Measurements from ENCODE around the gene KRTAP4-9. TPM values are rescaled to one million over a fixed set of nuclear protein-coding genes. Genes with fewer than 3 reads are reported as not detected.
"Not testable (repeated sequence)": the region's sequence is repeated elsewhere in the genome, so short reads cannot be mapped to it uniquely, and the experiment has no call there.

KRTAP4-9 gene
- not detected for total RNA-seq

- H3K4me3 ChIP-seq (ENCODE audit: low read length in 3 of 3); H3K9ac ChIP-seq (ENCODE audit: low read depth in 1 of 3, low read length in 3 of 3); H3K36me3 ChIP-seq (ENCODE audit: control insufficient read depth in 3 of 3, insufficient read depth in 3 of 3, low read length in 3 of 3); H3K27me3 ChIP-seq (ENCODE audit: control insufficient read depth in 3 of 3, insufficient read depth in 3 of 3, low read length in 3 of 3); H3K4me1 ChIP-seq (ENCODE audit: control insufficient read depth in 3 of 3, insufficient read depth in 3 of 3, low read length in 3 of 3); H3K9me3 ChIP-seq (ENCODE audit: control insufficient read depth in 3 of 3, low read length in 3 of 3); H3K27ac ChIP-seq (ENCODE audit: low read depth, low read length): not testable (repeated sequence)
Measured at GRCh38 chr17:41105347-41105746, at the start of gene KRTAP4-9. Gene KRTAP4-9, plus strand, starts transcription at chr17:41105389. Its CDS starts 0 bp downstream, at chr17:41105389.

- H3K27ac ChIP-seq (ENCODE audit: low read depth, low read length), result no peak overlapping the region
- peaks cover 0 to 5% (median 0%) of the 10 kb centered on the region in 3 donors for H3K9me3 ChIP-seq (ENCODE audit: control insufficient read depth in 3 of 3, low read length in 3 of 3)
- H3K4me3 ChIP-seq (ENCODE audit: low read length in 3 of 3), result no peak overlapping the region
- no peaks in the 10 kb centered on the region for H3K4me1 ChIP-seq (ENCODE audit: control insufficient read depth in 3 of 3, insufficient read depth in 3 of 3, low read length in 3 of 3)
- H3K36me3 ChIP-seq (ENCODE audit: control insufficient read depth in 3 of 3, insufficient read depth in 3 of 3, low read length in 3 of 3), result no peaks in the 10 kb centered on the region
- H3K27me3 ChIP-seq (ENCODE audit: control insufficient read depth in 3 of 3, insufficient read depth in 3 of 3, low read length in 3 of 3), result peaks cover 7 to 15% (median 14%) of the 10 kb centered on the region in 3 donors
- H3K9ac ChIP-seq (ENCODE audit: low read depth in 1 of 3, low read length in 3 of 3), result no peak overlapping the region
Measured at GRCh38 chr17:41057547-41057946, 47.6 kb upstream of the KRTAP4-9 start.

GRCh38 chr17:41058741-41059140 lies 46.4 kb upstream of the KRTAP4-9 start:
- no peak overlapping the region for H3K4me3 ChIP-seq (ENCODE audit: low read length in 3 of 3)
- peaks cover 8 to 17% (median 14%) of the 10 kb centered on the region in 3 donors for H3K27me3 ChIP-seq (ENCODE audit: control insufficient read depth in 3 of 3, insufficient read depth in 3 of 3, low read length in 3 of 3)
- no peak overlapping the region for H3K9ac ChIP-seq (ENCODE audit: low read depth in 1 of 3, low read length in 3 of 3)
- H3K36me3 ChIP-seq (ENCODE audit: control insufficient read depth in 3 of 3, insufficient read depth in 3 of 3, low read length in 3 of 3), result no peaks in the 10 kb centered on the region
- no peak overlapping the region for H3K27ac ChIP-seq (ENCODE audit: low read depth, low read length)
- no peaks in the 10 kb centered on the region for H3K9me3 ChIP-seq (ENCODE audit: control insufficient read depth in 3 of 3, low read length in 3 of 3)
- H3K4me1 ChIP-seq (ENCODE audit: control insufficient read depth in 3 of 3, insufficient read depth in 3 of 3, low read length in 3 of 3), result no peaks in the 10 kb centered on the region

- not testable (repeated sequence) for H3K27ac ChIP-seq (ENCODE audit: low read depth, low read length); H3K4me1 ChIP-seq (ENCODE audit: control insufficient read depth in 3 of 3, insufficient read depth in 3 of 3, low read length in 3 of 3); H3K9me3 ChIP-seq (ENCODE audit: control insufficient read depth in 3 of 3, low read length in 3 of 3); H3K9ac ChIP-seq (ENCODE audit: low read depth in 1 of 3, low read length in 3 of 3); H3K4me3 ChIP-seq (ENCODE audit: low read length in 3 of 3); H3K36me3 ChIP-seq (ENCODE audit: control insufficient read depth in 3 of 3, insufficient read depth in 3 of 3, low read length in 3 of 3)
- H3K27me3 ChIP-seq (ENCODE audit: control insufficient read depth in 3 of 3, insufficient read depth in 3 of 3, low read length in 3 of 3), result peaks cover 11 to 19% (median 12%) of the 10 kb centered on the region in 3 donors
Measured at GRCh38 chr17:41059276-41060051, 45.7 kb upstream of the KRTAP4-9 start.

GRCh38 chr17:41060052-41060604 lies 45.1 kb upstream of the KRTAP4-9 start, which contains the start of gene KRTAP2-3:
Gene KRTAP2-3, minus strand, starts transcription at chr17:41060114. Its CDS starts 64 bp downstream, at chr17:41060050.
- no peak within 1 kb of the TSS for H3K27ac ChIP-seq (ENCODE audit: low read depth, low read length)
- no peaks in the 10 kb centered on the region for H3K4me1 ChIP-seq (ENCODE audit: control insufficient read depth in 3 of 3, insufficient read depth in 3 of 3, low read length in 3 of 3)
- no peaks in the 10 kb centered on the region for H3K36me3 ChIP-seq (ENCODE audit: control insufficient read depth in 3 of 3, insufficient read depth in 3 of 3, low read length in 3 of 3)
- H3K9ac ChIP-seq (ENCODE audit: low read depth in 1 of 3, low read length in 3 of 3), result no peak within 1 kb of the TSS
- no peak within 1 kb of the TSS for H3K4me3 ChIP-seq (ENCODE audit: low read length in 3 of 3)
- no peaks in the 10 kb centered on the region for H3K9me3 ChIP-seq (ENCODE audit: control insufficient read depth in 3 of 3, low read length in 3 of 3)
- peaks cover 11 to 22% (median 13%) of the 10 kb centered on the region in 3 donors for H3K27me3 ChIP-seq (ENCODE audit: control insufficient read depth in 3 of 3, insufficient read depth in 3 of 3, low read length in 3 of 3)

- Histone ChIP-seq H3K27ac (ENCODE audit: low read depth, low read length) (no peak overlapping the region), H3K27me3 (ENCODE audit: control insufficient read depth in 3 of 3, insufficient read depth in 3 of 3, low read length in 3 of 3) (peaks cover 11 to 22% (median 16%) of the 10 kb centered on the region in 3 donors), H3K36me3 (ENCODE audit: control insufficient read depth in 3 of 3, insufficient read depth in 3 of 3, low read length in 3 of 3) (no peaks in the 10 kb centered on the region), H3K4me1 (ENCODE audit: control insufficient read depth in 3 of 3, insufficient read depth in 3 of 3, low read length in 3 of 3) (no peaks in the 10 kb centered on the region), H3K9ac (ENCODE audit: low read depth in 1 of 3, low read length in 3 of 3) (no peak overlapping the region), H3K9me3 (ENCODE audit: control insufficient read depth in 3 of 3, low read length in 3 of 3) (no peaks in the 10 kb centered on the region), H3K4me3 (ENCODE audit: low read length in 3 of 3) (no peak overlapping the region)
Measured at GRCh38 chr17:41061964-41062363, 43.2 kb upstream of the KRTAP4-9 start.

GRCh38 chr17:41063449-41063848 lies 41.7 kb upstream of the KRTAP4-9 start:
- H3K4me1 ChIP-seq (ENCODE audit: control insufficient read depth in 3 of 3, insufficient read depth in 3 of 3, low read length in 3 of 3), result no peaks in the 10 kb centered on the region
- peaks cover 11 to 22% (median 15%) of the 10 kb centered on the region in 3 donors for H3K27me3 ChIP-seq (ENCODE audit: control insufficient read depth in 3 of 3, insufficient read depth in 3 of 3, low read length in 3 of 3)
- H3K9ac ChIP-seq (ENCODE audit: low read depth in 1 of 3, low read length in 3 of 3), result no peak overlapping the region
- H3K9me3 ChIP-seq (ENCODE audit: control insufficient read depth in 3 of 3, low read length in 3 of 3), result no peaks in the 10 kb centered on the region
- no peak overlapping the region for H3K4me3 ChIP-seq (ENCODE audit: low read length in 3 of 3)
- no peak overlapping the region for H3K27ac ChIP-seq (ENCODE audit: low read depth, low read length)
- no peaks in the 10 kb centered on the region for H3K36me3 ChIP-seq (ENCODE audit: control insufficient read depth in 3 of 3, insufficient read depth in 3 of 3, low read length in 3 of 3)

- H3K9ac ChIP-seq (ENCODE audit: low read depth in 1 of 3, low read length in 3 of 3), result no peak overlapping the region
- no peaks in the 10 kb centered on the region for H3K9me3 ChIP-seq (ENCODE audit: control insufficient read depth in 3 of 3, low read length in 3 of 3)
- no peak overlapping the region for H3K27ac ChIP-seq (ENCODE audit: low read depth, low read length)
- H3K27me3 ChIP-seq (ENCODE audit: control insufficient read depth in 3 of 3, insufficient read depth in 3 of 3, low read length in 3 of 3), result peaks cover 10 to 18% (median 11%) of the 10 kb centered on the region in 3 donors
- no peak overlapping the region for H3K4me3 ChIP-seq (ENCODE audit: low read length in 3 of 3)
- no peaks in the 10 kb centered on the region for H3K4me1 ChIP-seq (ENCODE audit: control insufficient read depth in 3 of 3, insufficient read depth in 3 of 3, low read length in 3 of 3)
- H3K36me3 ChIP-seq (ENCODE audit: control insufficient read depth in 3 of 3, insufficient read depth in 3 of 3, low read length in 3 of 3), result no peaks in the 10 kb centered on the region
Measured at GRCh38 chr17:41064301-41064700, 40.9 kb upstream of the KRTAP4-9 start.

GRCh38 chr17:41065016-41065689 lies 40.0 kb upstream of the KRTAP4-9 start:
- not testable (repeated sequence) for H3K4me1 ChIP-seq (ENCODE audit: control insufficient read depth in 3 of 3, insufficient read depth in 3 of 3, low read length in 3 of 3); H3K4me3 ChIP-seq (ENCODE audit: low read length in 3 of 3); H3K9ac ChIP-seq (ENCODE audit: low read depth in 1 of 3, low read length in 3 of 3); H3K9me3 ChIP-seq (ENCODE audit: control insufficient read depth in 3 of 3, low read length in 3 of 3); H3K36me3 ChIP-seq (ENCODE audit: control insufficient read depth in 3 of 3, insufficient read depth in 3 of 3, low read length in 3 of 3); H3K27ac ChIP-seq (ENCODE audit: low read depth, low read length)
- peaks cover 5 to 12% (median 9%) of the 10 kb centered on the region in 3 donors for H3K27me3 ChIP-seq (ENCODE audit: control insufficient read depth in 3 of 3, insufficient read depth in 3 of 3, low read length in 3 of 3)

All from skeletal muscle tissue (tissue), 4 donors.